ENCODE results near the gene RAB11B.
A peak's percentile ranks its signal among the peaks of the same experiment; 100 is the strongest.
"Not testable (repeated sequence)": the region's sequence is repeated elsewhere in the genome, so short reads cannot be mapped to it uniquely, and the experiment has no call there.

Gene RAB11B

GRCh38 chr19:8393871-8394250 is 3.7 kb downstream of the RAB11B start:
- no peak for DNase-seq (ENCODE audit: low spot score)

- DNase-seq (ENCODE audit: low spot score): no peak
Observed at GRCh38 chr19:8395621-8396082, 5.5 kb downstream of the RAB11B start.

- DNase-seq (ENCODE audit: low spot score): no peak
Observed at GRCh38 chr19:8396185-8396562, 6.0 kb downstream of the RAB11B start.

GRCh38 chr19:8396563-8397203 is 6.5 kb downstream of the RAB11B start:
- peak; percentile 66 for DNase-seq (ENCODE audit: low spot score)

GRCh38 chr19:8397271-8397670 is 7.1 kb downstream of the RAB11B start:
- DNase-seq (ENCODE audit: low spot score): no peak

- DNase-seq (ENCODE audit: low spot score): no peak
Observed at GRCh38 chr19:8397746-8398310, 7.7 kb downstream of the RAB11B start.

- no peak for DNase-seq (ENCODE audit: low spot score)
Observed at GRCh38 chr19:8398311-8398771, 8.2 kb downstream of the RAB11B start.

- DNase-seq (ENCODE audit: low spot score): no peak
Observed at GRCh38 chr19:8399681-8400188, 9.6 kb downstream of the RAB11B start.

GRCh38 chr19:8401981-8402411 is 11.8 kb downstream of the RAB11B start:
- DNase-seq (ENCODE audit: low spot score): no peak

GRCh38 chr19:8403098-8403819 is 13.1 kb downstream of the RAB11B start:
- DNase-seq (ENCODE audit: low spot score): no peak

GRCh38 chr19:8403820-8404109 is 13.6 kb downstream of the RAB11B start:
- no peak for DNase-seq (ENCODE audit: low spot score)

- DNase-seq (ENCODE audit: low spot score): no peak
Observed at GRCh38 chr19:8404391-8405151, 14.4 kb downstream of the RAB11B start.

GRCh38 chr19:8410718-8411117 is 20.6 kb downstream of the RAB11B start:
- DNase-seq (ENCODE audit: low spot score): not testable (repeated sequence)

- DNase-seq (ENCODE audit: low spot score): peak; percentile 99
Observed at GRCh38 chr19:8412783-8413628, 22.8 kb downstream of the RAB11B start, which contains the start of gene MARCHF2. Gene MARCHF2 (plus strand): TSS chr19:8413305. CDS start chr19:8421841, 8,536 bp downstream.

GRCh38 chr19:8413629-8413995 is 23.5 kb downstream of the RAB11B start:
- peak; percentile 54 for DNase-seq (ENCODE audit: low spot score)

GRCh38 chr19:8416796-8417195 is 26.6 kb downstream of the RAB11B start:
- DNase-seq (ENCODE audit: low spot score): peak; percentile 41

GRCh38 chr19:8421484-8422461 is 31.6 kb downstream of the RAB11B start:
- DNase-seq (ENCODE audit: low spot score): no peak

GRCh38 chr19:8423817-8424223 is 33.7 kb downstream of the RAB11B start:
- peak; percentile 89 for DNase-seq (ENCODE audit: low spot score)

GRCh38 chr19:8425331-8425730 is 35.2 kb downstream of the RAB11B start:
- not testable (repeated sequence) for DNase-seq (ENCODE audit: low spot score)

- no peak for DNase-seq (ENCODE audit: low spot score)
Observed at GRCh38 chr19:8426283-8426682, 36.1 kb downstream of the RAB11B start.
